ENCODE data around the gene SOWAHD. TPM values are rescaled to one million over a fixed set of nuclear protein-coding genes. Genes with fewer than 3 reads are reported as not detected.
"Not testable (repeated sequence)": the region's sequence is repeated elsewhere in the genome, so short reads cannot be mapped to it uniquely, and the experiment has no call there.

SOWAHD gene
- total RNA-seq, 1 donor from 2014 or later: 0.35 TPM

DNA sequence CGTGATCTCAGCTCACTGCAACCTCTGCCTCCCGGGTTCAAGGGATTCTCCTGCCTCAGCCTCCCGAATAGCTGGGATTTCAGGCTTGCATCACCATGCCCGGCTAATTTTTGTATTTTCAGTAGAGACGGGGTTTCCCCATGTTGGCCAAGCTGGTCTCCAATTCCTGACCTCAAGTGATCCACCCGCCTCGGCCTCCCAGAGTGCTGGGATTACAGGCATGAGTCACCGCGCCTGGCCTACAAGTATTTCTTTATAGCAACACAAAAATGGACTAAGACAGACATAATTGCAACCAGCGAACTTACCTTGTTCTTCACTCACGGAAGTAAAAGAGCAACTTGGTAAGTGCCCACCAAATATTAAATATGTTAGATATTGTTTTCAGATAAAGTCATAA lies 10.0 kb downstream of the SOWAHD start:
- H3K36me3 Mint-ChIP-seq (ENCODE audit: low read depth); DNase-seq; H3K9me3 Mint-ChIP-seq; H3K4me1 Mint-ChIP-seq; H3K4me3 Mint-ChIP-seq; H3K27ac Mint-ChIP-seq; H3K27me3 Mint-ChIP-seq; intact Hi-C loops (cut with micrococcal nuclease): not testable (repeated sequence)

GRCh38 chrX:119769388-119769787 lies 11.0 kb downstream of the SOWAHD start:
- H3K4me1 Mint-ChIP-seq; H3K4me3 Mint-ChIP-seq; H3K27me3 Mint-ChIP-seq; H3K27ac Mint-ChIP-seq; intact Hi-C loops (cut with micrococcal nuclease); DNase-seq; H3K9me3 Mint-ChIP-seq: not testable (repeated sequence)
- H3K36me3 Mint-ChIP-seq (ENCODE audit: low read depth): peaks cover 11% of the 10 kb centered on the region

GRCh38 chrX:119775517-119776238 lies 17.3 kb downstream of the SOWAHD start:
- H3K36me3 Mint-ChIP-seq (ENCODE audit: low read depth): peaks cover 13% of the 10 kb centered on the region
- peaks cover 9% of the 10 kb centered on the region for H3K4me1 Mint-ChIP-seq
- H3K27ac Mint-ChIP-seq: no peak overlapping the region
- no peak for DNase-seq
- H3K27me3 Mint-ChIP-seq: no peaks in the 10 kb centered on the region
- H3K4me3 Mint-ChIP-seq: no peak overlapping the region
- no peaks in the 10 kb centered on the region for H3K9me3 Mint-ChIP-seq
- intact Hi-C loops (cut with micrococcal nuclease): loop anchor here (5.0 kb wide), 1 partner anchor 78 kb away; no protein-coding TSS in a partner anchor

DNA sequence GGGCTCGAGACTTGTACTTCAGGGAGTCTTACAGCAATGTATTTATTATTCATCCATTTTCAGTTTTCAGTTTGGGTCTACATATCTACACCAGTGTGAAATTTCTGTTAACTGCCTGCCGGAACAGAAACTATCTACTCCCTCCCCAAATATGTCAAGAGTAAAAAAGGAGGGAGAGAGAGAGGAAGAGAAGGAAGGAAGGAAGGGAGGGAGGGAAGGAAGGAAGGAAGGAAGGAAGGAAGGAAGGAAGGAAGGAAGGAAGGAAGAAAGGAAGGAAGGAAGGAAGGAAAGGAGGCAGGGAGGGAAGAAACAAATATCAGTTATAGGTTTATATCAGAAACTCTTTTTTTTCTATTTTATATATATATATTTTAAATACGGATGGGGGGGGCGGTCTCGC lies 20.4 kb downstream of the SOWAHD start:
- intact Hi-C loops (cut with micrococcal nuclease): loop anchor here (5.0 kb wide), 1 partner anchor 82 kb away; no protein-coding TSS in a partner anchor
- Mint-ChIP-seq H3K27ac (peak overlapping the region; percentile 49), H3K9me3 (no peaks in the 10 kb centered on the region)

GRCh38 chrX:119783026-119783425 lies 24.6 kb downstream of the SOWAHD start:
- intact Hi-C loops (cut with micrococcal nuclease): no loop called here
- Mint-ChIP-seq H3K9me3 (no peaks in the 10 kb centered on the region), H3K4me3 (no peak overlapping the region), H3K4me1 (peaks cover 17% of the 10 kb centered on the region), H3K27me3 (no peaks in the 10 kb centered on the region), H3K27ac (no peak overlapping the region), H3K36me3 (ENCODE audit: low read depth) (peaks cover 41% of the 10 kb centered on the region)
- no peak for DNase-seq

More for the DNA sequence above, 20.4 kb downstream of the SOWAHD start:
- Mint-ChIP-seq H3K27me3 (no peaks in the 10 kb centered on the region), H3K4me1 (peaks cover 7% of the 10 kb centered on the region), H3K4me3 (no peak overlapping the region), H3K36me3 (ENCODE audit: low read depth) (peaks cover 18% of the 10 kb centered on the region)
- no peak for DNase-seq

DNA sequence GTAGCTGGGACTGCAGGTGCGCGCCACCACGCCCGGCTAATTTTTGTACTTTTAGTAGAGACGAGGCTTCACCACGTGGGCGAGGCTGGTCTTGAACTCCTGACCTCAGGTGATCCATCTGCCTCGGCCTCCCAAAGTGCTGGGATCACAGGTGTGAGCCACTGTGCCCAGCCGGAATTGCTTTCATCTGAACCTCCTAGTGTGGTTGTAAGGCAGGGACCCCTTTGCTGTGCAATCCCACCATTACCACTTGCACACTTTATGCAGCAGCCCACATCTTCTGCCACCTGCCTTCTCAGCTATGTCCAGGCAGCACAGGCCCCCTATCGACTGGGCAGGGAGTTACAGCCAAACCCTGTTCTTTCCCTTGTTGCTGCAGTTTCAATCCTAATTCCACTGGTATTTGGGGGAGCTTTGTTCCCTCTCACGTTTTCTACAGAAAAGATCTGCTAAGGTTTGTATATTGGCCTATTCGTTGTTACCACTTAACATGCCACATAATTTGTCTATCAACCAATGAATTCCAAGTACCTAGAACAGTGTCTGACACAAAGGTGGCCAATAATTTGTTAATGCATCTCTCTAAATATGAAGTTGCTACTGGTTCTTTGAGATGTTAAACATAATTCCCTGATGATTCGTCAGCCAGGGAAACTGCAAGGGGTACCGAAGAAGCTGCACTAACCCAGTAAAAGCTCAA lies 26.5 kb downstream of the SOWAHD start:
- peak overlapping the region; percentile 45 for H3K4me3 Mint-ChIP-seq
- peak; percentile 83 for DNase-seq
- no peaks in the 10 kb centered on the region for H3K9me3 Mint-ChIP-seq
- intact Hi-C loops (cut with micrococcal nuclease): no loop called here
- H3K4me1 Mint-ChIP-seq: peaks cover 20% of the 10 kb centered on the region
- H3K36me3 Mint-ChIP-seq (ENCODE audit: low read depth): peaks cover 50% of the 10 kb centered on the region
- peak overlapping the region; percentile 30 for H3K27ac Mint-ChIP-seq
- H3K27me3 Mint-ChIP-seq: no peaks in the 10 kb centered on the region

- intact Hi-C loops (cut with micrococcal nuclease): loop anchor here (1.0 to 5.0 kb wide), 7 partner anchors 34 to 152 kb away; partner anchors contain the start of genes NDUFA1, NKAP, RNF113A and SEPTIN6
- peak; percentile 79 for DNase-seq
- H3K27ac Mint-ChIP-seq: peak overlapping the region; percentile 97
- H3K9me3 Mint-ChIP-seq: no peaks in the 10 kb centered on the region
- H3K36me3 Mint-ChIP-seq (ENCODE audit: low read depth): peaks cover 42% of the 10 kb centered on the region
- H3K4me3 Mint-ChIP-seq: peak overlapping the region; percentile 93
- H3K27me3 Mint-ChIP-seq: no peaks in the 10 kb centered on the region
- peaks cover 14% of the 10 kb centered on the region for H3K4me1 Mint-ChIP-seq
Measured at GRCh38 chrX:119790977-119791436, 32.6 kb downstream of the SOWAHD start.

DNA sequence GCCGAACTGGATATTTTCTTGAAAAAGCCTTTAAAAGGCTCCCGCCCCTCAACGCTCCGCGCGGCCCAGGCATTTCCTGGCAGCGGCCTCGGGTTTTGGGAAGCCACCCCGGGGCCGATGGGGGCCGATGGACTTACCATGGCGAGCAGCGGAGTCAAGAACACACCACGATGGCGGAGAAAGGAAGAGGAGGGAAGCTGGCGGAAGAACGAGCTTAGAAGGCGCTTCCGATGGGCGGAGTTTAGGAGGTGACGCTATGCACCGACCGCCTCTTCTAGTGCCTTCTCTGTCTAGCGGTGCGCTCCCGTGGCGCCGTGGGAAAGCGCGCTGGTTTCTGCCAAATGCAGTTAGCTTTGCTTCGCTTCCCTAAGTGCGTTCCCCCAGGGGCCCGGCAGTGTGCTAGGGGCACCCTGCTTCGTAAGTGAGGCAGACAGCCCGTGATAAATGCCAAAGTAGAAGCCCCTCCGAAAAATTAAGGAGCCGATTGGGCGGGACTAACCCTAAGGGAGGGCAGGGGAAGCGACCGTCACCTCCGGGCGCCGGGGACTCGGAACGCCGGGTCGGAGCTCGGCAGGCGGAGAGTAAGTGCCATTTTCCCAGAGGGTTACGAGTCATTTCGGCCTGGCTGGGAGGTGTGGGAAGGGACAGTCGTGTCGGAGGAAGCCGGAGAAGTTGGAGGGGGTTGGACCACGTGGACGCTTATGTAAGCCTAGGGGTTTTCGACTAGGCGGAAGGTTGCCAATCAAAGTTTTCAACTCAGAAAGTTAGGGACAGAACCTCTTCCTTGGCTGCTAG lies 33.2 kb downstream of the SOWAHD start, which contains the start of gene RPL39:
Gene RPL39 (minus strand): TSS at position 194 of the 795 bp plus-strand sequence. CDS start 54 bp downstream, at position 140.
- peak; percentile 94 for DNase-seq
- intact Hi-C loops (cut with micrococcal nuclease): loop anchor here (1.0 to 5.0 kb wide), 7 partner anchors 34 to 152 kb away; partner anchors contain the start of genes NDUFA1, NKAP, RNF113A and SEPTIN6
- H3K4me1 Mint-ChIP-seq: peaks cover 14% of the 10 kb centered on the region
- H3K36me3 Mint-ChIP-seq (ENCODE audit: low read depth): peaks cover 38% of the 10 kb centered on the region
- no peaks in the 10 kb centered on the region for H3K27me3 Mint-ChIP-seq
- no peaks in the 10 kb centered on the region for H3K9me3 Mint-ChIP-seq
- peak within 1 kb of the TSS; percentile 93 for H3K4me3 Mint-ChIP-seq
- peak within 1 kb of the TSS; percentile 97 for H3K27ac Mint-ChIP-seq

DNA sequence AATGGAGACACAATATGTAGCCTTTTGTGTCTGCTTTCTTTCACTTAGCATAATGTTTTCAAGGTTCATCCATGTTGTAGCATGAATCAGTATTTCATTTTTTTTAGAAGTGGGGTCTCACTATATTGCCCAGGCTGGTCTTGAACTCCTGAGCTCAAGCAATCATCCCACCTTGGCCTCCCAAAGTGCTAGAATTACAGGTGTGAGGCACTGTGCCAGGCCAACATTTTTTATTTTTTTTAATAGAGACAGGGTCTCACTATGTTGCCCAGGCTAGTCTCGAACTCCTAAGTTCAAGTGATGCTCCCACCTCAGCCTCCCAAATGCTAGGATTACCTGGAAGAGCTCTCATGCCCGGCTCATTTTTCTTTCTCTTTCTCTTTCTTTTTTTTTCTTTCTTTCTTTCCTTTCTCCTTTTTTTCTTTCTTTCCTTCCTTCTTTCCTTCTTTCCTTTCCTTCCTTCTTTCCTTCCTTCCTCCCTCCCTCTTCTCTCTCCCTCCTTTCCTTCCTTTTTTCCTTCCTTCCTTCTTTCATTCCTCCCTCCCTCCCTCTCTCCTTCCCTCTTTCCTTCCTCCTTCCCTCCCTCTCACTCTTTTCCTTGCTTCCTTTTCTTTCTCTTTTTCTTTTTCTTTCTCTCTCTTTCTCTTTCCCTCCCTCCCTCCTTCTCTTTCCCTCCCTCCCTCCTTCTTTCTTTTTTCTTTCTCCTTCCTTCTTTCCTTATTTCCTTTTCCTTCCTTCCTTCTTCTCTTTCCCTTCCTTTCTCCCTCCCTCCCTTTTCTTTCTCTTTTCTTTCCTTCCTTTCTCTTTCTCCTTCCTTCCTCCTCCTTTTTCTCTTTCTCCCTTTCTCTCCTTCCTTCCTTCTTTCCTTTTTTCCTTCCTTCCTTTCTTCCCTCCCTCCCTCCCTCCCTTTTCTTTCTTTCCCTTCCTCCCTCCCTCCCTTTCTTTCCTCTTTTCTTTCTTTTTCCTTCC lies 43.1 kb downstream of the SOWAHD start:
- no peaks in the 10 kb centered on the region for H3K27me3 Mint-ChIP-seq
- H3K4me3 Mint-ChIP-seq: no peak overlapping the region
- intact Hi-C loops (cut with micrococcal nuclease): no loop called here
- peaks cover 2% of the 10 kb centered on the region for H3K36me3 Mint-ChIP-seq (ENCODE audit: low read depth)
- no peak for DNase-seq
- no peaks in the 10 kb centered on the region for H3K4me1 Mint-ChIP-seq
- no peak overlapping the region for H3K27ac Mint-ChIP-seq
- no peaks in the 10 kb centered on the region for H3K9me3 Mint-ChIP-seq

- intact Hi-C loops (cut with micrococcal nuclease): no loop called here
- Mint-ChIP-seq H3K27me3 (no peaks in the 10 kb centered on the region), H3K4me3 (no peak overlapping the region), H3K36me3 (ENCODE audit: low read depth) (peaks cover 2% of the 10 kb centered on the region), H3K9me3 (no peaks in the 10 kb centered on the region), H3K4me1 (no peaks in the 10 kb centered on the region), H3K27ac (no peak overlapping the region)
- no peak for DNase-seq
Measured at GRCh38 chrX:119802546-119802945, 44.2 kb downstream of the SOWAHD start.

DNA sequence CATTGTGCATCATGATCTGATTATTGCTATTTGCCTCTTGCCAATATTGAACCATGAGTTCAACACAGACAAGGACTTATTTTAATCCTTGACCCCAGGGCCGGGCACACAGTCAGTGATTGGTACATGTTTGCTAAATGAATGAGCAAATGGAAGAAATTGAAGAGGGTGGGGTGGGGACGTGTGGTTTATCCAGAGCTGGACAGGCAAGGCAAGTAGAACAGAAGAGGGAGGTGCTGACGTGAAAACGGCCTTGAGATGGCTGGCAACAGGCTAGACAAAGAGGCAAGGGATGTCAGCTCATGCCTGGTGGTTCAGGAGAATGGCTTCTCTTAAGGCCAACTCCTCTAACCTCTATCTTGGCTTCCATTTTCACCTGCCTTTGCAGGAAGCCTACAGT lies 50.1 kb downstream of the SOWAHD start:
- intact Hi-C loops (cut with micrococcal nuclease); H3K27ac Mint-ChIP-seq; H3K4me1 Mint-ChIP-seq; DNase-seq; H3K27me3 Mint-ChIP-seq; H3K4me3 Mint-ChIP-seq; H3K9me3 Mint-ChIP-seq; H3K36me3 Mint-ChIP-seq (ENCODE audit: low read depth): not testable (repeated sequence)

DNA sequence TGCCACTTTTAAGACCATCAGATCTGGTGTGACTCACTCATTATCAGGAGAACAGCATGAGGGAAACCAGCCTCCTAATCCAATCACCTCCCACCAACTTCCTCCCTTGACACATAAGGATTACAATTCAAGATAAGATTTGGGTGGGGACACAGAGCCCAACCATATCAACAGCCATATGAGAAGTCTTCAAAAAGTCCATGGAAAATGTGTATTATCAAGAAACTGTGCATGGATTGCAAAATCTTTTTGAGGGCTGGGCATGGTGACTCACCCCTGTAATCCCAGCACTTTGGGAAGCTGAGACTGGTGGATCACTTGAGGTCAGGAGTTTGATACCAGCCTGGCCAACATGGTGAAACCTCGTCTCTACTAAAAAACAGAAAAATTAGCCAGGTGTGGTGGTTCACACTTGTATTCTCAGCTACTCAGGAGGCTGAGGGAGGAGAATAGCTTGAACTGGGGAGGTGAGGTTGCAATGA lies 50.8 kb downstream of the SOWAHD start:
- H3K4me3 Mint-ChIP-seq: no peak overlapping the region
- H3K4me1 Mint-ChIP-seq: no peaks in the 10 kb centered on the region
- intact Hi-C loops (cut with micrococcal nuclease): no loop called here
- H3K9me3 Mint-ChIP-seq: no peaks in the 10 kb centered on the region
- H3K36me3 Mint-ChIP-seq (ENCODE audit: low read depth): peaks cover 2% of the 10 kb centered on the region
- H3K27ac Mint-ChIP-seq: no peak overlapping the region
- no peak for DNase-seq
- no peaks in the 10 kb centered on the region for H3K27me3 Mint-ChIP-seq

Measured in activated CD4-positive, alpha-beta T cell treated with anti-CD3 and anti-CD28 coated beads, Interleukin-2, amount 10 ng/mL, durations not matched to agents 24 days and 14 days (primary cell).